Stimulated activated CD4-positive, alpha-beta T cell treated with anti-CD3 and anti-CD28 coated beads, Interleukin-1b, Interleukin-23, amount 100 ng/mL, for 24 hours (primary cell): ENCODE data around the gene AHRR.
"Not testable (repeated sequence)": the region's sequence is repeated elsewhere in the genome, so short reads cannot be mapped to it uniquely, and the experiment has no call there.

Source experiments
- DNase-seq, 4 experiments: peaks; one replicate each; pipeline ENCODE4 v3.0.0-alpha.2; 2020; ENCODE audit warnings: low read depth in 4 of 4, low spot score in 1 of 4

Gene AHRR

GRCh38 chr5:364497-364896 lies 43.0 kb downstream of the AHRR start:
- DNase-seq: no peak

GRCh38 chr5:366541-367357 lies 45.2 kb downstream of the AHRR start:
- DNase-seq: no peak

GRCh38 chr5:367358-368130 lies 46.0 kb downstream of the AHRR start:
- no peak for DNase-seq

GRCh38 chr5:368183-369084 lies 46.9 kb downstream of the AHRR start:
- DNase-seq: no peak

- DNase-seq: no peak
Measured at GRCh38 chr5:369151-369868, 47.8 kb downstream of the AHRR start.

- not testable (repeated sequence) for DNase-seq
Measured at GRCh38 chr5:369869-370236, 48.3 kb downstream of the AHRR start.

- DNase-seq: no peak
Measured at GRCh38 chr5:370311-370958, 48.9 kb downstream of the AHRR start.

- no peak for DNase-seq
Measured at GRCh38 chr5:370959-371810, 49.7 kb downstream of the AHRR start.

- DNase-seq: no peak
Measured at GRCh38 chr5:371811-372555, 50.5 kb downstream of the AHRR start.

- DNase-seq: no peak
Measured at GRCh38 chr5:372556-372995, 51.1 kb downstream of the AHRR start.

GRCh38 chr5:372996-373709 lies 51.6 kb downstream of the AHRR start:
- DNase-seq: no peak

GRCh38 chr5:373710-374602 lies 52.4 kb downstream of the AHRR start:
- peak; percentile 57 to 73 (median 66) for DNase-seq

GRCh38 chr5:374631-375335 lies 53.3 kb downstream of the AHRR start:
- no peak for DNase-seq

GRCh38 chr5:375336-375920 lies 53.9 kb downstream of the AHRR start:
- DNase-seq: no peak

- DNase-seq: no peak
Measured at GRCh38 chr5:375921-376798, 54.6 kb downstream of the AHRR start.
